Thyroid gland (tissue), 4 donors: Measurements from ENCODE around the gene PRMT7. TPM values are rescaled to one million over a fixed set of nuclear protein-coding genes. Genes with fewer than 3 reads are reported as not detected.

Source experiments
- DNase-seq, 2 donors: peaks; one replicate each; pipeline ENCODE4 v3.0.0-alpha.2; 2019
- H3K27ac ChIP-seq, 3 donors: fragments of 200-600 bp; sonication (generic); 1 replicate in 2 of 3; 2 replicates in 1 of 3; pipeline ENCODE4 v1.5.1; 2016 to 2019; ENCODE audit warnings: mild to moderate bottlenecking in 1 of 3, moderate library complexity in 1 of 3
- H3K27me3 ChIP-seq: fragments of 200-600 bp; sonication (generic); one replicate; pipeline ENCODE4 v1.5.1; 2019
- H3K36me3 ChIP-seq, 2 donors: fragments of 200-600 bp; sonication (generic); one replicate each; pipeline ENCODE4 v1.5.1; 2016 to 2019
- H3K4me1 ChIP-seq, 2 donors: fragments of 200-600 bp; sonication (generic); one replicate each; pipeline ENCODE4 v1.5.1; 2017 to 2019
- H3K4me3 ChIP-seq, 3 donors: fragments of 200-600 bp; sonication (generic); replicated peaks in 1 of 3; 1 replicate in 2 of 3; 2 replicates in 1 of 3; pipeline ENCODE4 v1.5.1; 2016; ENCODE audit warnings: mild to moderate bottlenecking in 1 of 3
- H3K9me3 ChIP-seq: fragments of 200-600 bp; sonication (generic); one replicate; pipeline ENCODE4 v1.5.1; 2017
- POLR2A ChIP-seq, 2 donors: fragments of 450-650 bp; IDR thresholded peaks; one replicate each; pipeline ENCODE4 v1.6.1; 2017; ENCODE audit warnings: antibody characterized with exemption in 2 of 2, mild to moderate bottlenecking in 2 of 2, moderate library complexity in 1 of 2
- WGBS, 2 donors: methylation state at CpG; one replicate each; pipeline ENCODE4 v1.1.5; 2017; 5-methylcytosine and 5-hydroxymethylcytosine counted together
- intact Hi-C: fragments of 100-400 bp; cut with DNase I; formaldehyde crosslinking; loops from one replicate; pipeline ENCODE4 v1.15.1; 2023
- total RNA-seq, 4 donors: library from RNA; depleted of rRNA; stranded (reverse); fragments of >200 nt; gene quantifications; one replicate each; pipeline ENCODE4 v1.2.3, GENCODE V29; 2016
- TF ChIP-seq, protein P1 (sequence below), 6 experiments: fragments of 200-600 bp in 3 of 6; fragments of 450-650 bp in 3 of 6; sonication (generic) in 3 of 6; IDR thresholded peaks; one replicate each; pipeline ENCODE4 v1.5.1; 2016 to 2019; ENCODE audit warnings: antibody characterized with exemption in 6 of 6, mild to moderate bottlenecking in 2 of 6, inconsistent platforms in 1 of 6, moderate library complexity in 1 of 6

Gene PRMT7
- total RNA-seq, 4 donors from 2014 or later, result 41.7 to 57.0 (median 46.9) TPM

DNA sequence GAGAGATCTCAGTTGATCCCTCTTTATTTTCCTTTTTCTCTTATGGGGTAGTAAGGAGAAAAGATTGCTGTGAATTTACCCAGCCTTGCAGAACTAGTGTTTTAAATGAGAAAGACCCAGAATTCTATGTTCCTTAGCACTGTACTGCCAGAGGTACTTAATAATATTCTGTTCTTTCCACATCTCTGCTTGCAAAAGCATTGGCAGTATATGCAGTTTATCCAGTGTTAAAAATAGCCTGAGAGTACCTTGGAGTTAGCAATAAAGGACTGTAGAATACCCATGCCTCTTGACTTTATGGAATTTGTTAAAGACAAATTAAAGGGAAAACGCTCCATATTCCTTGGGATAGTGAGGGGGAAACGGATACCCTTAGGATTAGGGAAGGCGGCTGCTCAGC is 34.6 kb upstream of the PRMT7 start:
- no peak for TF ChIP-seq POLR2A (IDR thresholded peaks at IDR 0.05)
- TF ChIP-seq, protein P1, sequence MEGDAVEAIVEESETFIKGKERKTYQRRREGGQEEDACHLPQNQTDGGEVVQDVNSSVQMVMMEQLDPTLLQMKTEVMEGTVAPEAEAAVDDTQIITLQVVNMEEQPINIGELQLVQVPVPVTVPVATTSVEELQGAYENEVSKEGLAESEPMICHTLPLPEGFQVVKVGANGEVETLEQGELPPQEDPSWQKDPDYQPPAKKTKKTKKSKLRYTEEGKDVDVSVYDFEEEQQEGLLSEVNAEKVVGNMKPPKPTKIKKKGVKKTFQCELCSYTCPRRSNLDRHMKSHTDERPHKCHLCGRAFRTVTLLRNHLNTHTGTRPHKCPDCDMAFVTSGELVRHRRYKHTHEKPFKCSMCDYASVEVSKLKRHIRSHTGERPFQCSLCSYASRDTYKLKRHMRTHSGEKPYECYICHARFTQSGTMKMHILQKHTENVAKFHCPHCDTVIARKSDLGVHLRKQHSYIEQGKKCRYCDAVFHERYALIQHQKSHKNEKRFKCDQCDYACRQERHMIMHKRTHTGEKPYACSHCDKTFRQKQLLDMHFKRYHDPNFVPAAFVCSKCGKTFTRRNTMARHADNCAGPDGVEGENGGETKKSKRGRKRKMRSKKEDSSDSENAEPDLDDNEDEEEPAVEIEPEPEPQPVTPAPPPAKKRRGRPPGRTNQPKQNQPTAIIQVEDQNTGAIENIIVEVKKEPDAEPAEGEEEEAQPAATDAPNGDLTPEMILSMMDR (IDR thresholded peaks at IDR 0.05), result peak in 1 of 6 experiments; percentile 17
- WGBS, 2 donors, result 41 to 46% methylated on average over 3 of the region's 3 CpGs

GRCh38 chr16:68279726-68280558 is 30.9 kb upstream of the PRMT7 start:
- H3K9me3 ChIP-seq, result no peaks in the 10 kb centered on the region
- intact Hi-C loops, result no loop called here
- TF ChIP-seq POLR2A (IDR thresholded peaks at IDR 0.05), result no peak
- TF ChIP-seq, protein P1 (IDR thresholded peaks at IDR 0.05), result no peak
- peaks cover 4 to 8% of the 10 kb centered on the region in 2 donors for H3K36me3 ChIP-seq
- DNase-seq, result no peak
- no peaks in the 10 kb centered on the region for H3K27me3 ChIP-seq
- peak overlapping the region in 2 of 3 donors; percentile 51 to 77 for H3K27ac ChIP-seq
- WGBS, 2 donors, result 96 to 97% methylated on average over 13 of the region's 13 CpGs
- H3K4me3 ChIP-seq, result no peak overlapping the region
- peaks cover 29 to 76% of the 10 kb centered on the region in 2 donors for H3K4me1 ChIP-seq

More for the DNA sequence above, 34.6 kb upstream of the PRMT7 start:
- Histone ChIP-seq H3K4me3 (no peak overlapping the region), H3K27me3 (no peaks in the 10 kb centered on the region), H3K36me3 (peaks cover 12 to 17% of the 10 kb centered on the region in 2 donors), H3K9me3 (no peaks in the 10 kb centered on the region), H3K4me1 (peaks cover 56 to 94% of the 10 kb centered on the region in 2 donors), H3K27ac (peak overlapping the region; percentile 91 to 95 (median 93))
- no peak for DNase-seq
- intact Hi-C loops, result no loop called here

DNA sequence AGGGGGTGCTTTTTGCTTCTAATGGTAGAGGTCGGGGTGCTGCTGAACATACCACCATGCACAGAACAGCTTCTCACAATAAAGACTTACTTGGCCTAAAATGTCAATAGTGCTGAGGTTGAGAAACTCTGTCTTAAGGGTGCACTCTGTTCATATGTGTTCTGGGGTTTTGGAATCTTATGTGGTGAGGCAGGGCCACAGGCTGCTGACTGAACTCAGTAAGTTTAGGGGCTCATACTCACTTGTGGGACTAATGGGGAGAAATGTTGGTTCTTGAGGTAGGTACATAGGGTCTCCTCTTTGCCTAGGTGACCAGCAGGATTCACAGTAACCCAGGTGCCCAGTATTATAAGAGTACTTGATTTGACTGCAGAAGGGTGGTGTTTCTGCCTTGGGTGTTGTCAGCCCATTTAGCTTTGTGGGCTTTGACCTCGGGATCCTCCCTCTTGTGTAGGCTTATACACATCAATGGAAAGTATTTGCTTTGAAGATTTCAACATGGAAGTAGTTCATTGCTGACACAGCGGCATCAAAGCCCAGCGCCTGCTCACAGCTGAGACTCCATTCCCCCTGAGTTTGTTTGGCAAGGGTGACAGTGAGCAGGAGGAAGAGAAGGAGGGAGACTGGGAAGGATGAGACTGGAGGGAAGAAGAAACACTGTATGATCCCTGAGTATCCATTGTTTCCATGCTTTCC is 29.3 kb upstream of the PRMT7 start:
- intact Hi-C loops, result no loop called here
- TF ChIP-seq, protein P1 (IDR thresholded peaks at IDR 0.05), result no peak
- no peak for TF ChIP-seq POLR2A (IDR thresholded peaks at IDR 0.05)
- DNase-seq, result no peak
- Histone ChIP-seq H3K4me3 (no peak overlapping the region), H3K27me3 (no peaks in the 10 kb centered on the region), H3K4me1 (peaks cover 16 to 72% of the 10 kb centered on the region in 2 donors), H3K36me3 (peaks cover 0 to 7% of the 10 kb centered on the region in 2 donors), H3K27ac (peak overlapping the region in 2 of 3 donors; percentile 51 to 68), H3K9me3 (no peaks in the 10 kb centered on the region)
- WGBS, 2 donors, result 86 to 91% methylated on average over 4 of the region's 4 CpGs

DNA sequence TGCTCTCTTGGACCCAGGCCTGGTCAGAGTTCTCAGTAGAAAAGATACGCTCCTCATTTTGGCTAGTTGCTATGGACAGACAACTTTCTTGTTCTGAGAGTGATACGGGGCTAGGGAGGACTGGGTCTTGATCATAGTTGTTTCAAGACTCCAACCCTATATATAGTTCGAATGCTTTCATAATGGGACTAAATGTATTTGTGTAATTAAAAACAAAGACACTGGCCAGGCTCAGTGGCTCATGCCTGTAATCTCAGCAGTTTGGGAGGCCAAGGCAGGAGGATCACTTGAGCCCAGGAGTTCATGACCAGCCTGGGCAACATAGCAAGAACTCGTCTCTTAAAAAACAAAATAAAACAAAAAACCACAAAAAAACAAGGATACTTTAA is 28.8 kb upstream of the PRMT7 start:
- TF ChIP-seq, protein P1 (IDR thresholded peaks at IDR 0.05), result no peak
- TF ChIP-seq POLR2A (IDR thresholded peaks at IDR 0.05), result no peak
- Histone ChIP-seq H3K36me3 (peaks cover 0 to 9% of the 10 kb centered on the region in 2 donors), H3K27ac (peak overlapping the region in 2 of 3 donors; percentile 51 to 68), H3K27me3 (no peaks in the 10 kb centered on the region), H3K9me3 (no peaks in the 10 kb centered on the region), H3K4me1 (peaks cover 11 to 69% of the 10 kb centered on the region in 2 donors), H3K4me3 (no peak overlapping the region)
- 70 to 80% methylated on average over 4 of the region's 4 CpGs for WGBS, 2 donors
- no peak for DNase-seq
- intact Hi-C loops, result no loop called here
